Colonic mucosa (tissue), 4 donors: Measurements from ENCODE around the gene DHX40. TPM values are rescaled to one million over a fixed set of nuclear protein-coding genes. Genes with fewer than 3 reads are reported as not detected.
"Not testable (repeated sequence)": the region's sequence is repeated elsewhere in the genome, so short reads cannot be mapped to it uniquely, and the experiment has no call there.

ENCODE experiments used
- DNase-seq: peaks from one replicate; pipeline ENCODE4 v3.0.0-alpha.2; 2020
- H3K27ac ChIP-seq: fragments of 200-600 bp; one replicate; pipeline ENCODE4 v1.8.0; 2021
- H3K27me3 ChIP-seq: fragments of 200-600 bp; one replicate; pipeline ENCODE4 v1.8.0; 2021
- H3K36me3 ChIP-seq: fragments of 200-600 bp; one replicate; pipeline ENCODE4 v1.8.0; 2021
- H3K4me1 ChIP-seq: fragments of 200-600 bp; one replicate; pipeline ENCODE4 v1.8.0; 2021; ENCODE audit warnings: mild to moderate bottlenecking
- H3K4me3 ChIP-seq: fragments of 200-600 bp; one replicate; pipeline ENCODE4 v1.8.0; 2021
- H3K9ac ChIP-seq, 2 donors: one replicate each; pipeline ENCODE4 v1.7.0; 2013; ENCODE audit warnings: control low read depth in 2 of 2, low read depth in 2 of 2, low read length in 2 of 2
- H3K9me3 ChIP-seq: fragments of 200-600 bp; one replicate; pipeline ENCODE4 v1.8.0; 2021
- intact Hi-C: fragments of 100-400 bp; cut with DNase I; formaldehyde crosslinking; loops from one replicate; pipeline ENCODE4 v1.14.1; 2022
- total RNA-seq, 2 donors: library from RNA; stranded (reverse); fragmentation: NEBNext Ultra II Directional in 1 of 2; extraction: Animal tissue kit (Norgen Biotek cat#: 25700) in 1 of 2; gene quantifications; one replicate each; pipeline ENCODE4 v1.2.1, GENCODE V29; 2021
- TF ChIP-seq, protein P1 (sequence below): fragments of 200-600 bp; IDR thresholded peaks from one replicate; pipeline ENCODE4 v1.8.0; 2022; ENCODE audit warnings: antibody characterized with exemption, mild to moderate bottlenecking
- donor health status: healthy.
- donor health status: DM: no; HTN: no; CAD: no.
- donor health status: DM: no; HTN: no; CAD: no.

Gene DHX40
- total RNA-seq, 2 donors from 2014 or later: 15.2 to 22.7 TPM

DNA sequence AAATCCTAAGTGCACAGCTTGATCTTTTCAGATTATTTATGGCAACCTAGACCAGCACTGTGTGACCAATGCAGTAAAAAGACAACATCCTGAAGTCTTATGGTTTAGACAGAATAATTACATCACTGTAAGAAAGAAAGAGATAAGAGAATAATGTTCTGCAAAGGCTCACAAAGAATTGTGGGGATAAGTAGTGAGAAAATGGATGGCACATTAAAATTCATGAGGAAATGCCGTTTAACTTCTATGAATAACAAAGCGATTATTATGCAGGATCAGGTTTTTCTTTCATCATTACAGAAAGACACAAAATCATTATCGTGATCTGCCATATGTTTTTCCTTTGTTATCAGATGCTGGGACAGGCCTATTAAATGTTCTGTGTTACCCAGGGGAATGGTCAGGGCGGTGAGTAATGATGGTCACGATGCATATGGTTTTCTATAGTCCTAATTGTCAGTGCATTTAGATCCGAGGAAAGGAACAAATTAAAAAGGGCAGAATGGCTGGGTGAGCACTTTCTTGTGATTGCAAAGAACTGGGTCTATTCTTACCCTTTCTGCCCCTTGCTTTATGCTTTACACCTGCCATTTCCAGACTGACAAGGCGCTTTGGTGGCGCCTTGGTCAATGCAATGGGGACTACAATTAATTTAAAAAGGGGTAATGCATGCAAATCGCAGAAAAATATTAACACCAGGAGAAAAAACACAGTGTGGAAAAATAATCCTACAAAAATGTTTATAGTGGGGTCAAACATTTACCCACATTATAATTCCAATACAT is 18.1 kb upstream of the DHX40 start:
- DNase-seq: no peak
- no peaks in the 10 kb centered on the region for H3K36me3 ChIP-seq
- intact Hi-C loops: no loop called here
- H3K4me1 ChIP-seq: no peaks in the 10 kb centered on the region
- H3K27me3 ChIP-seq: no peaks in the 10 kb centered on the region
- no peak overlapping the region for H3K4me3 ChIP-seq
- H3K27ac ChIP-seq: no peak overlapping the region
- TF ChIP-seq, protein P1, sequence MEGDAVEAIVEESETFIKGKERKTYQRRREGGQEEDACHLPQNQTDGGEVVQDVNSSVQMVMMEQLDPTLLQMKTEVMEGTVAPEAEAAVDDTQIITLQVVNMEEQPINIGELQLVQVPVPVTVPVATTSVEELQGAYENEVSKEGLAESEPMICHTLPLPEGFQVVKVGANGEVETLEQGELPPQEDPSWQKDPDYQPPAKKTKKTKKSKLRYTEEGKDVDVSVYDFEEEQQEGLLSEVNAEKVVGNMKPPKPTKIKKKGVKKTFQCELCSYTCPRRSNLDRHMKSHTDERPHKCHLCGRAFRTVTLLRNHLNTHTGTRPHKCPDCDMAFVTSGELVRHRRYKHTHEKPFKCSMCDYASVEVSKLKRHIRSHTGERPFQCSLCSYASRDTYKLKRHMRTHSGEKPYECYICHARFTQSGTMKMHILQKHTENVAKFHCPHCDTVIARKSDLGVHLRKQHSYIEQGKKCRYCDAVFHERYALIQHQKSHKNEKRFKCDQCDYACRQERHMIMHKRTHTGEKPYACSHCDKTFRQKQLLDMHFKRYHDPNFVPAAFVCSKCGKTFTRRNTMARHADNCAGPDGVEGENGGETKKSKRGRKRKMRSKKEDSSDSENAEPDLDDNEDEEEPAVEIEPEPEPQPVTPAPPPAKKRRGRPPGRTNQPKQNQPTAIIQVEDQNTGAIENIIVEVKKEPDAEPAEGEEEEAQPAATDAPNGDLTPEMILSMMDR: no peak
- H3K9ac ChIP-seq: no peak overlapping the region
- no peaks in the 10 kb centered on the region for H3K9me3 ChIP-seq

DNA sequence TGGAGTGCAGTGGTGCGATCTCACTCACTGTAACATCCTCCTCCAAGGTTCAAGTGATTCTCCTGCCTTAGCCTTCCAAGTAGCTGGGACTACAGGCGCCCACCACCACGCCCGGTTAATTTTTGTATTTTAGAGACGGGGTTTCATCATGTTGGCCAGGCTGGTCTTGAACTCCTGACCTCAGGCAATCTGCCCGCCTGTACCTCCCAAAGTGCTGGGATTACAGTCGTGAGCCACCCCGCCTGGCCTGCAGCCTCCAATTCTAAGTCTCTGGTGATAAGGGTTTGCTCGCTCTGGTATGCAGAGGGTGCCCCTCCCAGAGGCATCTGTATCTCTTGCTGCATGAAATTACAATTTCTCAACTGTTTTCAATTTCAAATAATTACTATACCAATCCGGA is 16.4 kb upstream of the DHX40 start:
- H3K9me3 ChIP-seq, DNase-seq, H3K27me3 ChIP-seq, H3K9ac ChIP-seq, intact Hi-C loops, H3K4me1 ChIP-seq, H3K27ac ChIP-seq, H3K36me3 ChIP-seq, H3K4me3 ChIP-seq: not testable (repeated sequence)

DNA sequence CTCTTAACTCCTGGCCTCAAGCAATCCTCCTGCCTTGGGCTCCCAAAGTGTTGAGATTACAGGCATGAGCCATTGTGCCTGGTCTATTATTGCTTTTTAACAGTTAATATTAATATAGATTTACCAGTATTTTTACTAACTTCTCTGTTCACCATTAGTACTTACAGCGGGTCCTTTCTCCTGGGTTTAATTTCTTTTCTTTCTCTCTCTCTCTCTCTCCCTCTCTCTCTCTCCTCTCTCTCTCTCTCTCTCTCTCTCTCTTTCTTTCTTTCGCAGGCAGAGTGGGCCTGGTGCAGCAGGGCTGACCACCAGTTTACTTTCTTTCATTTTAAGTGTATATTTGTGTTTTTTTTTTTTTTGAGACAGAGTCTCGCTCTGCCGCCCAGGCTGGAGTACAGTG is 14.7 kb upstream of the DHX40 start:
- Histone ChIP-seq H3K36me3 (no peaks in the 10 kb centered on the region), H3K9me3 (no peaks in the 10 kb centered on the region), H3K4me3 (no peak overlapping the region), H3K4me1 (no peaks in the 10 kb centered on the region), H3K27me3 (no peaks in the 10 kb centered on the region), H3K9ac (no peak overlapping the region), H3K27ac (no peak overlapping the region)
- DNase-seq: no peak
- TF ChIP-seq, protein P1: no peak
- intact Hi-C loops: loop anchor here (10.0 kb wide), 1 partner anchor 246 kb away; no protein-coding TSS in a partner anchor

DNA sequence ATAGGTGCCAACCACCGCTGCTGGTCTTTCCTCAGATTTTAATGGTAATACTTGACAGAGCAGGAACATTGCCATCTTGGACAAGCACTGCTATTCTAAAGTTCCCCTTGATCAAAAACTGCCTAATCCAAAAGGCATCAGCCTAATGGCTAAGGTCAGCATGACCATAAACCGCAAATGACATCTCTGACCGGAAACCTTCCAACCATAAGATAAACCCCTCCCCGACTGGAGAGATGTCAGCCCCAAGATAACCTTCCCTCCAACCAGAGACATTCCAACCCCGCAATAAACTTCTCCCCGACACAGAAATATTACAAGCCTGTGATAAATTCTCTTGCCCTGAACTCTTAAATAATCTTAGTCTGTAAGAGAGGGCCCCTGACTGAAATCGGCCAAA is 7.4 kb upstream of the DHX40 start:
- H3K4me1 ChIP-seq: no peaks in the 10 kb centered on the region

DNA sequence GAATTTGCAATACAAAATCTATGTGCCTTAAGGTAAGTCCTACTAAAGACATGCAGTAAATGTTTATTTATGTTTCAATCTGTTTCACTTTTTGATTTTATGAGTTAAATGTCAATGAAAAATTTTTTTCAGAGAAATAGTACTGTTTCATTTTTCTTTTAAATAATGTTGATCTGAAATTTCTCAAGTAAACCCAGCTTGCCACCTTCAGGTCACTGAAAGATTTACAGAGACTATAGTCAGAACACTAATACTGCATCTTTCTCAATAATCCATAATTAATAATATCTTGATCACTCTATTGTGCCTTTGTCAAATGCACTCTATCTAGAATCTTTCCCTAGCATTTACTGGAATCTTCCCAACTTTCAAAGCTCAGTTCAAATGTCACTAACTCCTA is 6.5 kb upstream of the DHX40 start:
- TF ChIP-seq, protein P1: no peak
- H3K36me3 ChIP-seq: no peaks in the 10 kb centered on the region
- intact Hi-C loops: loop anchor here (10.0 kb wide), 1 partner anchor 254 kb away; no protein-coding TSS in a partner anchor
- H3K9ac ChIP-seq: no peak overlapping the region
- no peaks in the 10 kb centered on the region for H3K9me3 ChIP-seq
- no peaks in the 10 kb centered on the region for H3K4me1 ChIP-seq
- no peak for DNase-seq
- no peaks in the 10 kb centered on the region for H3K27me3 ChIP-seq
- no peak overlapping the region for H3K4me3 ChIP-seq
- no peak overlapping the region for H3K27ac ChIP-seq

More for the DNA sequence above, 7.4 kb upstream of the DHX40 start:
- TF ChIP-seq, protein P1: no peak
- Histone ChIP-seq H3K9me3 (no peaks in the 10 kb centered on the region), H3K36me3 (no peaks in the 10 kb centered on the region), H3K27me3 (no peaks in the 10 kb centered on the region), H3K27ac (no peak overlapping the region), H3K4me3 (no peak overlapping the region), H3K9ac (no peak overlapping the region)
- intact Hi-C loops: loop anchor here (10.0 kb wide), 1 partner anchor 253 kb away; no protein-coding TSS in a partner anchor
- DNase-seq: no peak

DNA sequence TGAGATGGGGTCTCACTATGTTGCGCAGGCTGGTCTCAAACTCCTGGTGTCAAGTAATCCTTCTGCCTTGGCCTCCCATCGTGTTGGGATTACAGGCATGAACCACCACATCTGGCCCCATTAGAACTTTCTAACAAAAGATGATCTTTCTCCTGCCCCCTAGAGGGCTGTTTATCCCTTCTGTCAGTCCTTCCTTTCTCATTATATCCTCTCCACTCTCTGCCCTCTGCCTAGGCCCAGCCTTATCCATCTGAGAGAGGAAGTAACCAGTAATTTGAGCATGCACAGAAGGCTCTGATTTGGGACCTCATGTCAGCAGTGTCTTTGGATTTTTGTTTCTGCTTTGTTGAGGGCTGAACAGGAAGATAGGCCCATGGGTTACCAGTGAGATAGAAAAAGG is 4.4 kb upstream of the DHX40 start:
- no peak overlapping the region for H3K27ac ChIP-seq
- no peak overlapping the region for H3K9ac ChIP-seq
- DNase-seq: no peak
- intact Hi-C loops: no loop called here
- TF ChIP-seq, protein P1: no peak
- H3K9me3 ChIP-seq: no peaks in the 10 kb centered on the region
- H3K27me3 ChIP-seq: no peaks in the 10 kb centered on the region
- no peaks in the 10 kb centered on the region for H3K4me1 ChIP-seq
- H3K36me3 ChIP-seq: no peaks in the 10 kb centered on the region
- H3K4me3 ChIP-seq: no peak overlapping the region
